ENCODE data around the gene SLC5A5.

SLC5A5 gene

GRCh38 chr19:17865364-17866311 lies 6.1 kb upstream of the SLC5A5 start:
- H3K27ac ChIP-seq (ENCODE audit: low read depth, low read length): no peak overlapping the region
- peaks cover 40% of the 10 kb centered on the region for H3K36me3 ChIP-seq (ENCODE audit: control insufficient read depth, low read length)
- no peak overlapping the region for H3K4me3 ChIP-seq (ENCODE audit: low read length)
- no peaks in the 10 kb centered on the region for H3K9me2 ChIP-seq (replicated peaks; ENCODE audit: control insufficient read depth, low read length)
- H3K4me2 ChIP-seq (ENCODE audit: low read length): no peak overlapping the region
- H3K4me1 ChIP-seq (ENCODE audit: control insufficient read depth, low read length): peaks cover 19% of the 10 kb centered on the region
- H3F3A ChIP-seq (ENCODE audit: control insufficient read depth, insufficient read depth): peaks cover 46% of the 10 kb centered on the region
- TF ChIP-seq CTCF (IDR thresholded peaks at IDR 0.05; ENCODE audit: low read depth, low read length, poor library complexity, severe bottlenecking) (no peak), EZH2phosphoT487 (IDR thresholded peaks at IDR 0.05; ENCODE audit: borderline replicate concordance, low read length) (no peak)
- peaks cover 3% of the 10 kb centered on the region; the same call in 1 of the 2 replicates for H3K27me3 ChIP-seq (ENCODE audit: control insufficient read depth, low read length)
- H3K9me3 ChIP-seq (ENCODE audit: control insufficient read depth, insufficient read depth, low read length): no peaks in the 10 kb centered on the region
- peaks cover 21% of the 10 kb centered on the region for H4K20me1 ChIP-seq (ENCODE audit: control insufficient read depth, insufficient read depth, low read depth, low read length)
- H3K79me2 ChIP-seq (ENCODE audit: control insufficient read depth, low read length): peaks cover 21% of the 10 kb centered on the region

GRCh38 chr19:17866312-17866963 lies 5.3 kb upstream of the SLC5A5 start:
- no peaks in the 10 kb centered on the region for H3K9me2 ChIP-seq (replicated peaks; ENCODE audit: control insufficient read depth, low read length)
- peaks cover 13% of the 10 kb centered on the region for H3K4me1 ChIP-seq (ENCODE audit: control insufficient read depth, low read length)
- H3K4me3 ChIP-seq (ENCODE audit: low read length): no peak overlapping the region
- H3K79me2 ChIP-seq (ENCODE audit: control insufficient read depth, low read length): peaks cover 13% of the 10 kb centered on the region
- peaks cover 7% of the 10 kb centered on the region for H3K27me3 ChIP-seq (ENCODE audit: control insufficient read depth, low read length)
- TF ChIP-seq CTCF (IDR thresholded peaks at IDR 0.05; ENCODE audit: low read depth, low read length, poor library complexity, severe bottlenecking): no peak
- no peak for TF ChIP-seq EZH2phosphoT487 (IDR thresholded peaks at IDR 0.05; ENCODE audit: borderline replicate concordance, low read length)
- peaks cover 32% of the 10 kb centered on the region for H3K36me3 ChIP-seq (ENCODE audit: control insufficient read depth, low read length)
- H3F3A ChIP-seq (ENCODE audit: control insufficient read depth, insufficient read depth): peaks cover 39% of the 10 kb centered on the region
- H3K27ac ChIP-seq (ENCODE audit: low read depth, low read length): no peak overlapping the region
- no peak overlapping the region for H3K4me2 ChIP-seq (ENCODE audit: low read length)
- no peaks in the 10 kb centered on the region for H3K9me3 ChIP-seq (ENCODE audit: control insufficient read depth, insufficient read depth, low read length)
- H4K20me1 ChIP-seq (ENCODE audit: control insufficient read depth, insufficient read depth, low read depth, low read length): peaks cover 13% of the 10 kb centered on the region; the same call in 1 of the 2 replicates

- H3K79me2 ChIP-seq (ENCODE audit: control insufficient read depth, low read length): peaks cover 7% of the 10 kb centered on the region
- peaks cover 7% of the 10 kb centered on the region; the same call in 1 of the 2 replicates for H4K20me1 ChIP-seq (ENCODE audit: control insufficient read depth, insufficient read depth, low read depth, low read length)
- H3K4me2 ChIP-seq (ENCODE audit: low read length): no peak overlapping the region
- H3K4me3 ChIP-seq (ENCODE audit: low read length): no peak overlapping the region
- H3K36me3 ChIP-seq (ENCODE audit: control insufficient read depth, low read length): peaks cover 26% of the 10 kb centered on the region
- peaks cover 10% of the 10 kb centered on the region for H3K4me1 ChIP-seq (ENCODE audit: control insufficient read depth, low read length)
- H3K27me3 ChIP-seq (ENCODE audit: control insufficient read depth, low read length): peaks cover 12% of the 10 kb centered on the region
- H3K9me3 ChIP-seq (ENCODE audit: control insufficient read depth, insufficient read depth, low read length): no peaks in the 10 kb centered on the region
- peaks cover 33% of the 10 kb centered on the region for H3F3A ChIP-seq (ENCODE audit: control insufficient read depth, insufficient read depth)
- H3K9me2 ChIP-seq (replicated peaks; ENCODE audit: control insufficient read depth, low read length): no peaks in the 10 kb centered on the region
- H3K27ac ChIP-seq (ENCODE audit: low read depth, low read length): no peak overlapping the region
- TF ChIP-seq CTCF (IDR thresholded peaks at IDR 0.05; ENCODE audit: low read depth, low read length, poor library complexity, severe bottlenecking): no peak
- no peak for TF ChIP-seq EZH2phosphoT487 (IDR thresholded peaks at IDR 0.05; ENCODE audit: borderline replicate concordance, low read length)
These were observed 4.7 kb upstream of the SLC5A5 start for GRCh38 chr19:17866964-17867486.

Data from DOHH2 (cell line).